H9 (cell line): ENCODE measurements around the gene DISC1. TPM values are rescaled to one million over a fixed set of nuclear protein-coding genes. Genes with fewer than 3 reads are reported as not detected.

Experiments
- DNase-seq: peaks from one replicate; pipeline ENCODE4 v3.0.0-alpha.2; 2017
- H2AFZ ChIP-seq: one replicate; pipeline ENCODE4 v1.6.1; 2013; ENCODE audit warnings: mild to moderate bottlenecking, low read length, control low read depth, moderate library complexity
- H2AK5ac ChIP-seq: 2 replicates; pipeline ENCODE4 v1.6.1; 2013; ENCODE audit warnings: low read length, control low read depth, mixed read lengths; ENCODE audit not compliant: insufficient read length
- H2BK120ac ChIP-seq: one replicate; pipeline ENCODE4 v1.6.1; 2013; ENCODE audit warnings: low read depth, mild to moderate bottlenecking, low read length, control low read depth, inconsistent platforms; ENCODE audit not compliant: poor library complexity, severe bottlenecking
- H2BK12ac ChIP-seq: 2 replicates; pipeline ENCODE4 v1.6.1; 2013; ENCODE audit warnings: low read length, control low read depth, mixed read lengths, low read depth; ENCODE audit not compliant: insufficient read length
- H2BK15ac ChIP-seq: 2 replicates; pipeline ENCODE4 v1.6.1; 2013; ENCODE audit warnings: low read depth, low read length, control low read depth
- H2BK20ac ChIP-seq: one replicate; pipeline ENCODE4 v1.6.1; 2013; ENCODE audit warnings: low read depth, mild to moderate bottlenecking, low read length, control low read depth, inconsistent platforms; ENCODE audit not compliant: poor library complexity, severe bottlenecking
- H2BK5ac ChIP-seq: 2 replicates; pipeline ENCODE4 v1.6.1; 2013; ENCODE audit warnings: low read length, control low read depth, mixed read lengths; ENCODE audit not compliant: insufficient read length
- H3K14ac ChIP-seq: 2 replicates; pipeline ENCODE4 v1.6.1; 2013; ENCODE audit warnings: low read length, control low read depth; ENCODE audit not compliant: insufficient read depth
- H3K18ac ChIP-seq: 2 replicates; pipeline ENCODE4 v1.6.1; 2013; ENCODE audit warnings: low read depth, mild to moderate bottlenecking, mixed read lengths, low read length, control low read depth; ENCODE audit not compliant: insufficient read length
- H3K23ac ChIP-seq: 2 replicates; pipeline ENCODE4 v1.6.1; 2013; ENCODE audit warnings: low read length, control low read depth, mixed read lengths, low read depth; ENCODE audit not compliant: insufficient read length
- H3K23me2 ChIP-seq: 2 replicates; pipeline ENCODE4 v1.6.1; 2013; ENCODE audit warnings: low read depth, mild to moderate bottlenecking, mixed read lengths, low read length, control low read depth; ENCODE audit not compliant: insufficient read length, poor library complexity, severe bottlenecking
- H3K27ac ChIP-seq: 2 replicates; pipeline ENCODE4 v1.5.1; 2013; ENCODE audit warnings: low read length, control low read depth, mixed read lengths, low read depth; ENCODE audit not compliant: insufficient read length
- H3K27me3 ChIP-seq: 2 replicates; pipeline ENCODE4 v1.6.1; 2013; ENCODE audit warnings: low read length, control low read depth, inconsistent platforms; ENCODE audit not compliant: insufficient read depth
- H3K4ac ChIP-seq: 2 replicates; pipeline ENCODE4 v1.6.1; 2013; ENCODE audit warnings: low read depth, mild to moderate bottlenecking, control low read depth, inconsistent platforms, low read length, moderate library complexity
- H3K4me1 ChIP-seq: 2 replicates; pipeline ENCODE4 v1.6.1; 2013; ENCODE audit warnings: low read length, control low read depth, inconsistent platforms; ENCODE audit not compliant: insufficient read depth
- H3K4me2 ChIP-seq: 2 replicates; pipeline ENCODE4 v1.6.1; 2013; ENCODE audit warnings: low read length, control low read depth, mixed read lengths; ENCODE audit not compliant: insufficient read length, insufficient read depth
- H3K56ac ChIP-seq: 2 replicates; pipeline ENCODE4 v1.6.1; 2013; ENCODE audit warnings: low read depth, mild to moderate bottlenecking, mixed read lengths, low read length, control low read depth; ENCODE audit not compliant: insufficient read length
- H3K79me1 ChIP-seq: 2 replicates; pipeline ENCODE4 v1.6.1; 2013; ENCODE audit warnings: low read depth, mild to moderate bottlenecking, moderate library complexity, low read length, control low read depth, inconsistent platforms; ENCODE audit not compliant: insufficient read depth, poor library complexity, severe bottlenecking
- H3K79me2 ChIP-seq: 2 replicates; pipeline ENCODE4 v1.6.1; 2013; ENCODE audit warnings: low read length, control low read depth, inconsistent platforms; ENCODE audit not compliant: insufficient read depth
- H3K9ac ChIP-seq: 2 replicates; pipeline ENCODE4 v1.6.1; 2013; ENCODE audit warnings: low read length, control low read depth, mixed read lengths; ENCODE audit not compliant: insufficient read length; ENCODE audit errors: extremely low read depth
- H3K9me3 ChIP-seq: one replicate; pipeline ENCODE4 v1.6.1; 2013; ENCODE audit warnings: low read depth, low read length, inconsistent platforms; ENCODE audit not compliant: control insufficient read depth
- H3T11ph ChIP-seq: one replicate; pipeline ENCODE4 v1.6.1; 2013; ENCODE audit warnings: mild to moderate bottlenecking, low read length, control low read depth, inconsistent platforms
- H4K20me1 ChIP-seq: one replicate; pipeline ENCODE4 v1.6.1; 2013; ENCODE audit not compliant: control insufficient read depth, insufficient read length, insufficient read depth
- H4K5ac ChIP-seq: 2 replicates; pipeline ENCODE4 v1.6.1; 2013; ENCODE audit warnings: low read depth, mild to moderate bottlenecking, mixed read lengths, low read length, control low read depth; ENCODE audit not compliant: insufficient read length
- H4K8ac ChIP-seq: replicated peaks from 2 replicates; pipeline ENCODE4 v1.6.1; 2013; ENCODE audit warnings: low read length, control low read depth, mixed read lengths, low read depth; ENCODE audit not compliant: insufficient read length
- H4K91ac ChIP-seq: 2 replicates; pipeline ENCODE4 v1.6.1; 2013; ENCODE audit warnings: low read depth, mild to moderate bottlenecking, moderate library complexity, mixed read lengths, low read length, control low read depth; ENCODE audit not compliant: insufficient read length
- H3K27ac Mint-ChIP-seq, 3 experiments: 2 replicates in 2 of 3; 3 replicates in 1 of 3; pipeline ENCODE4 v1.8.0; 2020 to 2021; ENCODE audit warnings: mixed read lengths in 3 of 3, mild to moderate bottlenecking in 1 of 3, moderate library complexity in 1 of 3
- H3K27me3 Mint-ChIP-seq: 2 replicates; pipeline ENCODE4 v1.8.0; 2021; ENCODE audit warnings: low read depth, mild to moderate bottlenecking, moderate library complexity, mixed read lengths
- H3K36me3 Mint-ChIP-seq, 3 experiments: 2 replicates in 2 of 3; 3 replicates in 1 of 3; pipeline ENCODE4 v1.8.0; 2020 to 2021; ENCODE audit warnings: low read depth in 3 of 3, mixed read lengths in 3 of 3; ENCODE audit not compliant: insufficient read depth in 1 of 3
- H3K4me1 Mint-ChIP-seq, 2 experiments: 2 replicates each; pipeline ENCODE4 v1.8.0; 2020; ENCODE audit warnings: mixed read lengths in 2 of 2
- H3K4me3 Mint-ChIP-seq, 2 experiments: 2 replicates in 1 of 2; 3 replicates in 1 of 2; pipeline ENCODE4 v1.8.0; 2020 to 2021; ENCODE audit warnings: mild to moderate bottlenecking in 2 of 2, mixed read lengths in 2 of 2, moderate library complexity in 1 of 2
- H3K9me3 Mint-ChIP-seq, 2 experiments: 2 replicates in 1 of 2; 3 replicates in 1 of 2; pipeline ENCODE4 v1.8.0; 2020; ENCODE audit warnings: mild to moderate bottlenecking in 2 of 2, mixed read lengths in 2 of 2, moderate library complexity in 1 of 2
- CTCF ChIP-seq: fragments of 200-600 bp; sonication (generic); conservative IDR thresholded peaks from 3 replicates; pipeline ENCODE4 v1.8.0; 2021; ENCODE audit warnings: antibody characterized with exemption, mild to moderate bottlenecking
- WGBS: extraction: QIAGEN DNeasy Blood & Tissue Kit; methylation state at CpG from one replicate; pipeline ENCODE4 v1.1.7; 2013; ENCODE audit warnings: missing lambda C conversion rate, low lambda C conversion rate, mixed read lengths; ENCODE audit not compliant: insufficient read length; ENCODE audit errors: extremely low coverage; 5-methylcytosine and 5-hydroxymethylcytosine counted together
- total RNA-seq: library from RNA; stranded (reverse); gene quantifications from 2 replicates; pipeline ENCODE4 v1.2.1, GENCODE V29; 2021

Gene DISC1
- total RNA-seq, 1 experiment from 2014 or later, result 2.5 TPM

- no peak for DNase-seq
- no peaks in the 10 kb centered on the region for H3K4me1 ChIP-seq
- Mint-ChIP-seq H3K27me3 (peaks cover 6% of the 10 kb centered on the region; the same call in 1 of the 2 replicates), H3K9me3 (no peaks in the 10 kb centered on the region), H3K4me1 (0 out of 4 replicates have a peak, but pooled peaks cover 0 to 3% of the 10 kb centered on the region in 2 experiments), H3K4me3 (no peak overlapping the region), H3K27ac (no peak overlapping the region), H3K36me3 (peaks cover 0 to 2% (median 0%) of the 10 kb centered on the region in 3 experiments; a peak in 2 of 7 replicates)
- no peak overlapping the region for H3K23ac ChIP-seq
- H3K79me1 ChIP-seq, result no peaks in the 10 kb centered on the region
- H2BK5ac ChIP-seq, result no peak overlapping the region
- H2BK20ac ChIP-seq, result no peak overlapping the region
- no peak overlapping the region for H3K4me2 ChIP-seq
- H3K27ac ChIP-seq, result no peak overlapping the region
- H3K56ac ChIP-seq, result no peak overlapping the region
- no peaks in the 10 kb centered on the region; the same call in 1 of the 2 replicates for H3K79me2 ChIP-seq
- H3K4ac ChIP-seq, result no peak overlapping the region
- no peak overlapping the region for H4K5ac ChIP-seq
- H2BK15ac ChIP-seq, result no peak overlapping the region
- H4K20me1 ChIP-seq, result no peaks in the 10 kb centered on the region
- no CpG with 5 or more reads among the region's 2 CpGs for WGBS
- no peak overlapping the region for H2BK12ac ChIP-seq
- no peak overlapping the region for H3K14ac ChIP-seq
- H2AK5ac ChIP-seq, result no peak overlapping the region
- H2AFZ ChIP-seq, result no peak overlapping the region
- TF ChIP-seq CTCF, result no peak
- no peaks in the 10 kb centered on the region for H3K23me2 ChIP-seq
- H2BK120ac ChIP-seq, result no peak overlapping the region
- no peak overlapping the region for H3T11ph ChIP-seq
- no peaks in the 10 kb centered on the region for H3K27me3 ChIP-seq
- H3K18ac ChIP-seq, result no peak overlapping the region
- no peak overlapping the region for H4K8ac ChIP-seq
- no peak overlapping the region for H4K91ac ChIP-seq
- no peak overlapping the region for H3K9ac ChIP-seq
- no peaks in the 10 kb centered on the region for H3K9me3 ChIP-seq
Measured at GRCh38 chr1:231808990-231809389, 182.4 kb downstream of the DISC1 start.
